GM13976 (cell line): Measurements from ENCODE around the gene ZBTB8A.
"Not testable (repeated sequence)": the region's sequence is repeated elsewhere in the genome, so short reads cannot be mapped to it uniquely, and the experiment has no call there.

Experiments
- DNase-seq: peaks from one replicate; pipeline ENCODE4 v3.0.0; 2012; ENCODE audit warnings: low spot score
- in situ Hi-C: fragments of 300-500 bp; cut with MboI; formaldehyde crosslinking; loops from one replicate; pipeline ENCODE4 v1.12.0; 2022; ENCODE audit warnings: low sequenced_read_pairs, mixed read lengths, inconsistent platforms; ENCODE audit not compliant: unreplicated experiment
- TF ChIP-seq, protein P1 (sequence below): IDR thresholded peaks from 2 replicates; pipeline ENCODE4 v1.5.1; 2012; ENCODE audit warnings: borderline replicate concordance, mild to moderate bottlenecking; ENCODE audit not compliant: insufficient read depth; ENCODE audit errors: extremely low read depth, missing control alignments, control extremely low read depth

The ZBTB8A gene

DNA sequence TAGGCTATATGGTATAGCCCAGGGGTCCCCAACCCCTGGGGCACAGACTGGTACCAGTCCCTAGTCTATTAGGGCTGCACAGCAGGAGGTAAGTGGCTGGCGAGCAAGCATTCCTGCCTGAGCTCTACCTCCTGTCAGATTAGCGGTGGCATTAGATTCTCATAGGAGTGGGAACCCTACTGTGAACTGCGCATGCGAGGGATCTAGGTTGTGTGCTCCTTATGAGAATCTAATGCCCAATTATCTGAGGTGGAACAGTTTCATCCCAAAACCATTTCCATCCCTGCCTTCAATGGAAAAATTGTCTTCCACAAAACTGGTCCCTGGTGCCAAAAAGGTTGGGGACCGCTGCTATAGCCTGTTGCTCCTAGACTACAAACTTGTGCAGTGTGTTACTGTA, 22.8 kb upstream of the ZBTB8A start:
- in situ Hi-C loops = no loop called here
- TF ChIP-seq, protein P1, sequence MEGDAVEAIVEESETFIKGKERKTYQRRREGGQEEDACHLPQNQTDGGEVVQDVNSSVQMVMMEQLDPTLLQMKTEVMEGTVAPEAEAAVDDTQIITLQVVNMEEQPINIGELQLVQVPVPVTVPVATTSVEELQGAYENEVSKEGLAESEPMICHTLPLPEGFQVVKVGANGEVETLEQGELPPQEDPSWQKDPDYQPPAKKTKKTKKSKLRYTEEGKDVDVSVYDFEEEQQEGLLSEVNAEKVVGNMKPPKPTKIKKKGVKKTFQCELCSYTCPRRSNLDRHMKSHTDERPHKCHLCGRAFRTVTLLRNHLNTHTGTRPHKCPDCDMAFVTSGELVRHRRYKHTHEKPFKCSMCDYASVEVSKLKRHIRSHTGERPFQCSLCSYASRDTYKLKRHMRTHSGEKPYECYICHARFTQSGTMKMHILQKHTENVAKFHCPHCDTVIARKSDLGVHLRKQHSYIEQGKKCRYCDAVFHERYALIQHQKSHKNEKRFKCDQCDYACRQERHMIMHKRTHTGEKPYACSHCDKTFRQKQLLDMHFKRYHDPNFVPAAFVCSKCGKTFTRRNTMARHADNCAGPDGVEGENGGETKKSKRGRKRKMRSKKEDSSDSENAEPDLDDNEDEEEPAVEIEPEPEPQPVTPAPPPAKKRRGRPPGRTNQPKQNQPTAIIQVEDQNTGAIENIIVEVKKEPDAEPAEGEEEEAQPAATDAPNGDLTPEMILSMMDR = no peak
- DNase-seq = no peak

GRCh38 chr1:32518976-32519375, 20.3 kb upstream of the ZBTB8A start:
- in situ Hi-C loops = no loop called here
- TF ChIP-seq, protein P1 = no peak
- DNase-seq = no peak

- DNase-seq = no peak
- in situ Hi-C loops = no loop called here
These were observed 18.1 kb upstream of the ZBTB8A start for GRCh38 chr1:32521165-32521564.

GRCh38 chr1:32525053-32525452, 14.2 kb upstream of the ZBTB8A start:
- TF ChIP-seq, protein P1 = no peak
- in situ Hi-C loops = no loop called here
- DNase-seq = no peak

More at GRCh38 chr1:32521165-32521564, 18.1 kb upstream of the ZBTB8A start:
- TF ChIP-seq, protein P1 = no peak

GRCh38 chr1:32525661-32526444, 13.4 kb upstream of the ZBTB8A start:
- no peak for DNase-seq
- in situ Hi-C loops = no loop called here
- TF ChIP-seq, protein P1 = no peak

DNA sequence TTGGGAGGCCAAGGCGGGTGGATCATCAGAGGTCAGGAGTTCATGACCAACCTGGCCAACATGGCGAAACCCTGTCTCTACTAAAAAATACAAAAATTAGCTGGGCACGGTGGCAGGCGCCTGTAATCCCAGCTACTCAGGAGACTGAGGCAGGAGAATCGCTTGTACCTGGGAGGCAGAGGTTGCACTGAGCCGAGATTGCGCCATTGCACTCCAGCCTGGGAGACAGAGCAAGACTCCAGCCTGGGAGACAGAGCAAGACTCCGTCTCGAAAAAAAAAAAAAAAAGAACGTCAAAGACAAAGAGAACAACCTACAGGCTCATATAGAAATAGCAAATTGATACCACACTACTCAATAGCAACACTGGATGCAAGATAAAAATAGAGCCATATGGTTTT, 10.7 kb upstream of the ZBTB8A start:
- in situ Hi-C loops = not testable (repeated sequence)

DNA sequence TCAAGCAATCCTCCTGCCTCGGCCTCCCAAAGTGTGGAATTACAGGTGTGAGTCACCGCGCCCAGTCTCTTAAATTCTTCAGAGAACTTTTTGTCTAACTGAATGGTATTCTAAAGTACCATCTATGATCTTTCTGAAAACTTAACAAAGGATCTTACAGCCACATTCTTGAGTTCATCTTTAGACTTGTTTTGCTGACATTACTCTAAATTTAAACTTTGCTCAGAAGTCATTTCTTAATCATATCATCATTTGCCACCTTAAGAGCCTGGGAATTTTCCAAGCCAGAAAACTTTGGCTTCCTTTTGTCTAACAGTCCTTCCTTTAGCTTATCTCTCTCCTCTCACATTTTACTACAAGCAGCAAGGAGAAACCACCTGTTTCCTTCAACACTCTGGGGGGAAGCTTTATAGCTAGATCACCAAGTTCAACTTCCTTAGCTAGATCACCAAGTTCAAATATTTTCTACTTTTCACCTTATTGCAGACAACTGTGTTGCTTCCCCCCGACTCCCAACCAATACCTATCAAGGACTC, 5.4 kb upstream of the ZBTB8A start:
- DNase-seq = no peak
- in situ Hi-C loops = no loop called here
- TF ChIP-seq, protein P1 = no peak

More for the DNA sequence above, 10.7 kb upstream of the ZBTB8A start:
- DNase-seq = not testable (repeated sequence)
